ENCODE measurements around the gene SLC35F1.
A peak's percentile ranks its signal among the peaks of the same experiment; 100 is the strongest.

SLC35F1 gene

GRCh38 chr6:117911150-117911549 lies 4.1 kb downstream of the SLC35F1 start:
- no peak for TF ChIP-seq JUND (IDR thresholded peaks at IDR 0.05; ENCODE audit: low read depth)

DNA sequence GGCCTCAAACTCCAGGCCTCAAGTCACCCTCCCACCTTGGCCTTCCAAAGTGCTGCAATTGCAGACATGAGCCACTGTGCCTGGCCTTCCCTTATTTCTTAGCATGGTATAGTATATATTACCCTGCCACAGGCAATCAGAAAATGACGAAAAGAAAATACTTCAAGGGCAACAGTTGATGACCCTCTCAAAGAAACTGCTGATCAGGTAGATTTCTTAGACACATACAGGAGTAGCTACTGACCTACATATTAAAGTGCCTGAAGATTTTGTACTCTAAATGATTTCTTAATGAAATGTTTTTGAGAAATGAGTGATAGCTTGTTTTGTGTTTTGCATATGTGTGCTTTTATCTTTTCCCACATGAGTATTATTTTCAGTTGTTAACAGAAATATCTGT lies 4.6 kb downstream of the SLC35F1 start:
- no peak for DNase-seq (ENCODE audit: low read depth in 1 of 2, low spot score in 1 of 2)
- no peak for TF ChIP-seq JUND (IDR thresholded peaks at IDR 0.05; ENCODE audit: low read depth)
- in situ Hi-C loops (cut with HindIII; ENCODE audit: low pct_unique_long_range_greater_than_20kb, low sequenced_read_pairs), result no loop called here

More at GRCh38 chr6:117911150-117911549, 4.1 kb downstream of the SLC35F1 start:
- in situ Hi-C loops (cut with HindIII; ENCODE audit: low pct_unique_long_range_greater_than_20kb, low sequenced_read_pairs), result no loop called here
- no peak for DNase-seq (ENCODE audit: low read depth in 1 of 2, low spot score in 1 of 2)

- in situ Hi-C loops (cut with HindIII; ENCODE audit: low pct_unique_long_range_greater_than_20kb, low sequenced_read_pairs), result no loop called here
- no peak for TF ChIP-seq JUND (IDR thresholded peaks at IDR 0.05; ENCODE audit: low read depth)
- DNase-seq (ENCODE audit: low read depth in 1 of 2, low spot score in 1 of 2), result peak in 1 of 2 experiments; percentile 2
Observed at GRCh38 chr6:117915846-117916245, 8.8 kb downstream of the SLC35F1 start.

- no peak for DNase-seq (ENCODE audit: low read depth in 1 of 2, low spot score in 1 of 2)
- in situ Hi-C loops (cut with HindIII; ENCODE audit: low pct_unique_long_range_greater_than_20kb, low sequenced_read_pairs), result no loop called here
- no peak for TF ChIP-seq JUND (IDR thresholded peaks at IDR 0.05; ENCODE audit: low read depth)
Observed at GRCh38 chr6:117916483-117916882, 9.4 kb downstream of the SLC35F1 start.

DNA sequence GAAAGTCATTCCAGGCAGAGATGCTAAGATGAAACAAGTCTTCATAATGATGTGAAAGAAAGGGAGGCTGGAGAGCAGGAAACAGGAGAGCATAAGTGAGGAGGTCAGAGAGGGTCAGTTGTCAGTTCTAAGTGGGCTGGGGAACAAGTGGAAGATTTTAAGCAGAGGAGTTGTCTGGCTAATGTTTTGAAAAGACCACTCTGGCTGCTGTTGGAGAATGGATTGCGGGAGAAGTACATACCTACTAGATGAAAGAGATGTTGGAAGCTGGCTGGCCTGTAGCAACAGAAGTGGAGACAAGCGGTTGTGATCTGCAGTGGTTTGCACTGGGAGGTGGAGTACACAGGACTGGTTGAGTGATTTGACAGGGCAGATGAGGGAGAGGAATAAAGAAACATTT lies 10.1 kb downstream of the SLC35F1 start:
- no peak for TF ChIP-seq JUND (IDR thresholded peaks at IDR 0.05; ENCODE audit: low read depth)
- in situ Hi-C loops (cut with HindIII; ENCODE audit: low pct_unique_long_range_greater_than_20kb, low sequenced_read_pairs), result no loop called here
- no peak for DNase-seq (ENCODE audit: low read depth in 1 of 2, low spot score in 1 of 2)

- peak in 1 of 2 experiments; percentile 10 for DNase-seq (ENCODE audit: low read depth in 1 of 2, low spot score in 1 of 2)
- no peak for TF ChIP-seq JUND (IDR thresholded peaks at IDR 0.05; ENCODE audit: low read depth)
- in situ Hi-C loops (cut with HindIII; ENCODE audit: low pct_unique_long_range_greater_than_20kb, low sequenced_read_pairs), result no loop called here
Observed at GRCh38 chr6:117918454-117918853, 11.4 kb downstream of the SLC35F1 start.

GRCh38 chr6:117919275-117919674 lies 12.2 kb downstream of the SLC35F1 start:
- no peak for TF ChIP-seq JUND (IDR thresholded peaks at IDR 0.05; ENCODE audit: low read depth)
- in situ Hi-C loops (cut with HindIII; ENCODE audit: low pct_unique_long_range_greater_than_20kb, low sequenced_read_pairs), result no loop called here
- DNase-seq (ENCODE audit: low read depth in 1 of 2, low spot score in 1 of 2), result no peak

DNA sequence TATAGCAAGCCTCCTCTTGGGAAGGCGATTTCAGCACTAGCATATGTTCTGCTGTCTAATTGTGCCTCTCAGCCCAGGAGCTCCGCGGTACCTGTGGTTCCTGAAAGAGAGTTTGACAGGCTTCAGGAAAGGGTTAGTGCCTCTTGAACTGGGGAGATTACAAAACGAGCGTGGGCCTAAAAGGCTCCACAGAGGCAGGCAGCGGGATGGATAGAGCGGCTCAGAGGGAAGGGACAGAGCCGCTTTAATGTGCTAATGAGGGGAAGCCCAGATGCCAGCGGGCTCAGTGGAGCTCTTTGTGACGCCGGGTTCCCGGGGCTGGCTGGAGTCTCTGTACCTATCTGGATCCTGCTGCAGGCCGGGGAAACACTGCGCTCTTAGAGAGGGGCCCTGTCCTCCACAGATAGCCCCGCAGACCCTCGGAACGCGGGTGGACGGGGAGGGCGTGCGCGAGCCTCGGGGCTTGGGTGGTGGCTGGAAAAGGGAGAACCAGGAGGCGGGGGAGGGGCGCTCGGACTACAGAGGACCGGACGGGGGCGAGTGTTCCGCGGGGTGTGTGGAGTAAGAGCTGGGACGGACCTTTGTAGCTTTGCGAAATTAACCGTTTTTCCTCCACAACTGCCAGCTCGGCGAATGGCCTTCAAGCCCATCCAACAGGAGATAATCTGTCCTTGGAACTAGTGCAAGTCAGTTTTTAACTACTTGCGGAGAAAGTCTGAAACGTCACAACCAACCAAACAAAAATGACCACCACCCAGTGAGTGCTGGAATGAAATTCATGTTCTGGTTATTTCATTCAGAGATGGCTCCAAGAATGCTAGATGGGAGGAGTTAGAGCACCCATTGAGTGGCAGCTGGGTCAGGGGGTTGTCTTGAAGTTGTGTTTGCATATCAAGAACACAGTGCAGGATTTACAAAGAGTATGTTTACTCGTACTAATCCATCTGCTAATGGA lies 13.0 kb downstream of the SLC35F1 start:
- peak; percentile 8 to 28 for DNase-seq (ENCODE audit: low read depth in 1 of 2, low spot score in 1 of 2)
- TF ChIP-seq JUND (IDR thresholded peaks at IDR 0.05; ENCODE audit: low read depth), result no peak
- in situ Hi-C loops (cut with HindIII; ENCODE audit: low pct_unique_long_range_greater_than_20kb, low sequenced_read_pairs), result no loop called here

- no peak for TF ChIP-seq JUND (IDR thresholded peaks at IDR 0.05; ENCODE audit: low read depth)
- DNase-seq (ENCODE audit: low read depth in 1 of 2, low spot score in 1 of 2), result no peak
- in situ Hi-C loops (cut with HindIII; ENCODE audit: low pct_unique_long_range_greater_than_20kb, low sequenced_read_pairs), result no loop called here
Observed at GRCh38 chr6:117924690-117925089, 17.6 kb downstream of the SLC35F1 start.

DNA sequence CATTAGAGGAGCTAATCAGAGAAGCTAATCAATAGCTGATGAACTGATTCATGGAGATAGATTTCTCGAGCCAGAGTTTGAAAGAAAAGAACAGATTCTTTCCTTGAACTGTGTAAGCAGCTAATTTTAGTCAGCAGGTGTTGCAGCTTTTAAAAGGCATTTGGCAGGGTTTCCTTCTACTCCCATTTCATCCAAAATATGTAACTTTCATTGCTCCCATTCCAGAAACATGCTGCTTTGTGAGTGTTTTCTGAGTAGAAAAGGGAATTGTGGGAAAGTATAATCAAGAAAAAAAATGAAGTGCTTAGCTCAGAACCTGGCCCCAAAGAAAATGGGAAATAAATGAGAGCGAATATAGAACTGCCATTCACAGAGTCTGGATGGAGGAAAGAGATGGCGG lies 20.8 kb downstream of the SLC35F1 start:
- in situ Hi-C loops (cut with HindIII; ENCODE audit: low pct_unique_long_range_greater_than_20kb, low sequenced_read_pairs), result no loop called here
- DNase-seq (ENCODE audit: low read depth in 1 of 2, low spot score in 1 of 2), result no peak
- TF ChIP-seq JUND (IDR thresholded peaks at IDR 0.05; ENCODE audit: low read depth), result no peak

DNA sequence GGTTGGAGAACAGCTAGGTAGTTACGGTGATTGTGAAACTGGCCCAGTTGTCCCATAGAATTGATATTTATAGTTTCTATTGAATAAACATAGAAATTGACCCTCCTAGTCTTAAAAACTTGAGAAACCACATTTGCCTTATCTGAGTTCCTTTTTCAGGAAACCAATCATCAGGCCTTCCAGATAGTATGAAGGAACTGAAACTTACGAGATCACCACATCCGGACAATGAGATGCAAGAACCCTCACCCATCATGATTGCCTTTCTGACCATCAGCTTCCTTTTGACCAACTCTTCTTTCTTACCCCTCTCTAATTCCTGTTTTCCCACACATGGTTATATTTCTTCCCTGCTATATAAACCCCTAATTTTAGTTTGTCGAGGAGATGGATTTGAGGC lies 21.8 kb downstream of the SLC35F1 start:
- TF ChIP-seq JUND (IDR thresholded peaks at IDR 0.05; ENCODE audit: low read depth), result no peak
- in situ Hi-C loops (cut with HindIII; ENCODE audit: low pct_unique_long_range_greater_than_20kb, low sequenced_read_pairs), result no loop called here
- DNase-seq (ENCODE audit: low read depth in 1 of 2, low spot score in 1 of 2), result no peak

DNA sequence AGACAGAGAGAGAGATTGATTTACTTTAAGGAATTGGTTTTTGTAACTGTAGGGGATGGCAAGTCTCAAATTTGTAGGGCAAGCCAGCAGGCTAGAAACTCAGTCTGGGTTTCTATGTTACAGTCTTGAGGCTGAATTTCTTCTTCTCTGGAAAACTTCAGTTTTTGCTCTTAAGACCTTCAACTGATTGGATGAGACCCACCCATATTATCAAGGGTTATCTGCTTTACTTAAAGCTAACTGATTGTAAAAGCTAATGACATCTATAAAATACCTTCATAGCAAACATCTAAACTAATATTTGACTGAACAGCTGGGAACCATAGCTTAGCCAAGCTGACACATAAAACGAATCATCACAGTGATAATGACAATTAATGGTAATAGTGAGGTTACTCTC lies 22.4 kb downstream of the SLC35F1 start:
- no peak for TF ChIP-seq JUND (IDR thresholded peaks at IDR 0.05; ENCODE audit: low read depth)
- in situ Hi-C loops (cut with HindIII; ENCODE audit: low pct_unique_long_range_greater_than_20kb, low sequenced_read_pairs), result no loop called here
- DNase-seq (ENCODE audit: low read depth in 1 of 2, low spot score in 1 of 2), result no peak

DNA sequence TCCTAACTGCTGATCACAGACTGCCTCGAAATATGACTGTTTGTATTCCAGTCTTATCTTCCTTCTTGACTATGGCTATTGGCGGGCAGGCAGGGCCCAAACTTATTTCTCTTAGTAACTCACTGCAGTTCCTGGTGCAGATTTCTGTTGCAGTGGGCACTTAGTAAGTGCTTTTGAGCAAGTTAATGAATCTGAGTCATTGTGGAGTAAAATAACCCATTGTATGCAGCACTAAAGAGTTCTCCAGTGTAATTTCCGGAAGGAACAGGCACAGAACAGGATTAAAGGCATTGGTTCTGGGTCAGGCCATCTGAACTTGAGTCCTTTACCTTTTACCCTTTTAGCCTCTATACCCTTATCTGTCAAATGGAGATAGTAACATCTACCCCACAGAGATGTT lies 23.6 kb downstream of the SLC35F1 start:
- in situ Hi-C loops (cut with HindIII; ENCODE audit: low pct_unique_long_range_greater_than_20kb, low sequenced_read_pairs), result no loop called here
- no peak for DNase-seq (ENCODE audit: low read depth in 1 of 2, low spot score in 1 of 2)
- no peak for TF ChIP-seq JUND (IDR thresholded peaks at IDR 0.05; ENCODE audit: low read depth)
